ENCODE measurements around the gene PCGF5.

The PCGF5 gene

DNA sequence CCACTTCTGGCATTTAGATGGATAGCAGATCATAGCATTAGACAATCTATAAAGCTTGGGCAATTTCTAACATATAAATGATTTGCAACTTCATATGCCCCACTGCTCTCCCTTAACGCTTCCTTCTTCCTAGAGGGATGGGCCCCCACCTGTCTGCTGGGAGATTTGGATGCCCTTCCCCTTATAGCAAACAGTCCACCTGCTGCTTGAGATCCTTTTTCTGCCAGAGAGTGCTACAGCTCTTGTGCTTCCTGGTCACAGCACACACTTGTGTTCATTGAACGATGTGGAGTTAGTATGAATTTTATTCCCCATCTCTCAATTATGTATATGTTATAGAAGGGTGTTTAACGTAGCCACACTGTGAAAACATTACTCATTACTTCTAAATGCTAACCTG, 10.4 kb upstream of the PCGF5 start:
- H3K27ac ChIP-seq (ENCODE audit: low read length) = no peak overlapping the region
- no peak overlapping the region for H3K4me3 ChIP-seq (ENCODE audit: low read length)
- WGBS (ENCODE audit: insufficient coverage, insufficient read length) = no CpG with 5 or more reads among the region's 3 CpGs
- H3K9me3 ChIP-seq (ENCODE audit: control insufficient read depth, insufficient read depth, low read length) = no peaks in the 10 kb centered on the region
- no peaks in the 10 kb centered on the region for H3K27me3 ChIP-seq (ENCODE audit: control insufficient read depth, insufficient read depth, low read length)
- H3K4me1 ChIP-seq (ENCODE audit: control insufficient read depth, insufficient read depth, low read length) = no peaks in the 10 kb centered on the region
- H3K36me3 ChIP-seq (ENCODE audit: control insufficient read depth, insufficient read depth, low read length) = no peaks in the 10 kb centered on the region
- DNase-seq (ENCODE audit: low read depth, low spot score) = no peak

DNA sequence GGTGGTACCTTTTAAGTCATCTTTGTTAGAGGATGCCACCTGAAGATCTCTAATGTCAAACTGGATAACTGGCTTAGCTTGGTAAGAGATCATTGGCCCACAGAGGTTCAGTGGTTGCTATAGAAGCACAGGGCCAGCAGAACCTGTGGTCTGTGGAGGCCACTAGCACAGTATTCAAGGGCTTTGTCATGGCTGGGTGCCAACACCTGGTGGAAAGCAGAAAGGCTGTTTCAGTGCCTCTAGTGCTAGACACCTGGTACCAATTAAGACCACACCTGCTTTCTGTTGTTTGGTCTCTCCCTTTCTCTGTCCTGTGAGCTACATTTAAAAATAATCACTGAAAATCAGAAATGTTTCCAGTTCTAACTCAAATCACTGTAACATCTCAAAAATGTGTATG, 10.0 kb upstream of the PCGF5 start:
- no peaks in the 10 kb centered on the region for H3K4me1 ChIP-seq (ENCODE audit: control insufficient read depth, insufficient read depth, low read length)

DNA sequence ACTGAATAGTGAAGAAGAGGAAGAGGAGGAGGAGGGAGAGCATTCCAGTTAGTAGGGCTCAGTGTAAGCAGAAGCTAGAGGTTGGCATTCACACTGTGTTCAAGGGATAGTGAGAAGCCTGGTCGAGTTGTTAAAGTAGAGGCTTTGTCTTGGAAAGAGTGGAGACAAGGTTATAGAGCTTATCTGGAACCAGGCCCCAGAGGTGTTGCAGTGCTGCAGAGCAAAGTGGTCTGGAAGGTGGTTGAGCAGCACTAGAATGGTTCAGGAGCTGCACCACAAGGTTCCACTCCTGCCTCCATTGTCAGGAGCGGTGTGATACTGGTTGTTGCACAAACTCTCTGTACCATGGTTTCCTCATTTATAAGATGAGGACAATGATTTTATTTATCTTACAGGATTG, 8.8 kb upstream of the PCGF5 start:
- DNase-seq (ENCODE audit: low read depth, low spot score) = no peak
- Histone ChIP-seq H3K36me3 (ENCODE audit: control insufficient read depth, insufficient read depth, low read length) (no peaks in the 10 kb centered on the region), H3K27me3 (ENCODE audit: control insufficient read depth, insufficient read depth, low read length) (no peaks in the 10 kb centered on the region), H3K4me3 (ENCODE audit: low read length) (no peak overlapping the region), H3K27ac (ENCODE audit: low read length) (no peak overlapping the region), H3K9me3 (ENCODE audit: control insufficient read depth, insufficient read depth, low read length) (no peaks in the 10 kb centered on the region), H3K4me1 (ENCODE audit: control insufficient read depth, insufficient read depth, low read length) (no peaks in the 10 kb centered on the region)
- no CpG with 5 or more reads among the region's 2 CpGs for WGBS (ENCODE audit: insufficient coverage, insufficient read length)

More for the DNA sequence above, 10.0 kb upstream of the PCGF5 start:
- no peak for DNase-seq (ENCODE audit: low read depth, low spot score)
- no peaks in the 10 kb centered on the region for H3K9me3 ChIP-seq (ENCODE audit: control insufficient read depth, insufficient read depth, low read length)
- no peaks in the 10 kb centered on the region for H3K36me3 ChIP-seq (ENCODE audit: control insufficient read depth, insufficient read depth, low read length)
- no peak overlapping the region for H3K27ac ChIP-seq (ENCODE audit: low read length)
- H3K4me3 ChIP-seq (ENCODE audit: low read length) = no peak overlapping the region
- no peaks in the 10 kb centered on the region for H3K27me3 ChIP-seq (ENCODE audit: control insufficient read depth, insufficient read depth, low read length)

DNA sequence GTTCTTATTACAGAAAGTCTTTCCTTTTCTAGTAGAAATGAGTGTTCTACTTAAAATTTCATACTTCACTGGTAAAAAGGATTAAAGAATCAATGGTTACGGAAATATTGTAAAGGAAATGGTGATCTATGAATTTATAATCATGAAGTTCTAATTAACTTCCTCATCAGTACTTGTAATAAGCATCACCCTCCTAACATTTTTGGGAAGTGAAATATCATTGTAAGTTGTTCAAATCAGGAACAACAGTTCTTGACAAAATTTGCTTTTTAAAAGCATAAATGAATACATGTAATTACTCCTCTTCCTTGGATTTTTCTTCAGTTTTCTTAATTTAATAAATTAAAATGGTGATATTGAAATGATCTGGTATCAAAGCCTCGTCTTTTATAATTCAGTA, 5.6 kb upstream of the PCGF5 start:
- H3K27ac ChIP-seq (ENCODE audit: low read length) = no peak overlapping the region
- H3K9me3 ChIP-seq (ENCODE audit: control insufficient read depth, insufficient read depth, low read length) = no peaks in the 10 kb centered on the region
- no peak for DNase-seq (ENCODE audit: low read depth, low spot score)
- no peaks in the 10 kb centered on the region; the same call in 1 of the 2 replicates for H3K4me1 ChIP-seq (ENCODE audit: control insufficient read depth, insufficient read depth, low read length)
- WGBS (ENCODE audit: insufficient coverage, insufficient read length) = no CpG with 5 or more reads among the region's 2 CpGs
- H3K27me3 ChIP-seq (ENCODE audit: control insufficient read depth, insufficient read depth, low read length) = peaks cover 4% of the 10 kb centered on the region; the same call in 1 of the 2 replicates
- H3K4me3 ChIP-seq (ENCODE audit: low read length) = no peak overlapping the region
- no peaks in the 10 kb centered on the region for H3K36me3 ChIP-seq (ENCODE audit: control insufficient read depth, insufficient read depth, low read length)

GRCh38 chr10:91215384-91215783, 5.1 kb upstream of the PCGF5 start:
- H3K4me1 ChIP-seq (ENCODE audit: control insufficient read depth, insufficient read depth, low read length) = peaks cover 2% of the 10 kb centered on the region; the same call in 1 of the 2 replicates
- no peak overlapping the region for H3K27ac ChIP-seq (ENCODE audit: low read length)
- WGBS (ENCODE audit: insufficient coverage, insufficient read length) = no CpG with 5 or more reads among the region's 2 CpGs
- no peak overlapping the region for H3K4me3 ChIP-seq (ENCODE audit: low read length)
- H3K36me3 ChIP-seq (ENCODE audit: control insufficient read depth, insufficient read depth, low read length) = no peaks in the 10 kb centered on the region
- no peak for DNase-seq (ENCODE audit: low read depth, low spot score)
- H3K9me3 ChIP-seq (ENCODE audit: control insufficient read depth, insufficient read depth, low read length) = no peaks in the 10 kb centered on the region
- peaks cover 7% of the 10 kb centered on the region; the same call in 1 of the 2 replicates for H3K27me3 ChIP-seq (ENCODE audit: control insufficient read depth, insufficient read depth, low read length)

GRCh38 chr10:91219371-91220193, 881 bp upstream of the PCGF5 start:
- Histone ChIP-seq H3K36me3 (ENCODE audit: control insufficient read depth, insufficient read depth, low read length) (no peaks in the 10 kb centered on the region), H3K27ac (ENCODE audit: low read length) (no peak overlapping the region), H3K4me1 (ENCODE audit: control insufficient read depth, insufficient read depth, low read length) (peaks cover 2% of the 10 kb centered on the region; the same call in 1 of the 2 replicates), H3K4me3 (ENCODE audit: low read length) (no peak overlapping the region; the same call in 1 of the 2 replicates), H3K9me3 (ENCODE audit: control insufficient read depth, insufficient read depth, low read length) (no peaks in the 10 kb centered on the region), H3K27me3 (ENCODE audit: control insufficient read depth, insufficient read depth, low read length) (peaks cover 13% of the 10 kb centered on the region; the same call in 1 of the 2 replicates)
- no CpG with 5 or more reads among the region's 8 CpGs for WGBS (ENCODE audit: insufficient coverage, insufficient read length)
- no peak for DNase-seq (ENCODE audit: low read depth, low spot score)

- no peaks in the 10 kb centered on the region for H3K9me3 ChIP-seq (ENCODE audit: control insufficient read depth, insufficient read depth, low read length)
- H3K4me1 ChIP-seq (ENCODE audit: control insufficient read depth, insufficient read depth, low read length) = peaks cover 2% of the 10 kb centered on the region; the same call in 1 of the 2 replicates
- H3K4me3 ChIP-seq (ENCODE audit: low read length) = peak overlapping the region; percentile 64
- WGBS (ENCODE audit: insufficient coverage, insufficient read length) = no CpG with 5 or more reads among the region's 40 CpGs
- no peak overlapping the region for H3K27ac ChIP-seq (ENCODE audit: low read length)
- no peaks in the 10 kb centered on the region for H3K36me3 ChIP-seq (ENCODE audit: control insufficient read depth, insufficient read depth, low read length)
- no peak for DNase-seq (ENCODE audit: low read depth, low spot score)
- peaks cover 13% of the 10 kb centered on the region; the same call in 1 of the 2 replicates for H3K27me3 ChIP-seq (ENCODE audit: control insufficient read depth, insufficient read depth, low read length)
Observed at GRCh38 chr10:91220954-91221675, 652 bp downstream of the PCGF5 start.

DNA sequence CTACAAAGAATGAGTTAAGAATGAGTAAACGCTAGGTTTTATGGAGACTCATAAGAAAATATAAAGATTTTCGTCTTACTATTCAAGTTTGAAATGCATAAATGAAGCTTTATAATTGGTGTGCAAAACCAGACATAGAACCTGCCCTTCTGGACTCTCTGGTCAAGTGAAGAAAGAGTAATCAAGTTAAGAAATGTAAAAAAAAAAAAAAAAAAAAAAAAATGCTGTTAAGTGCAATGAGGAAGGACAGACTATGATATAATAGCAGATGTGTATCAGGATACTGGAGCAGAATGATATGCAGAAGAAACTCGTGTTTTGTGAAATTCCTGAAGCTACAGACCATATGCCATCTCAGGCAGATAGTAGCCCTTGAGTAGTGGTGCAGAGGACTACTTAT, 5.6 kb downstream of the PCGF5 start:
- H3K36me3 ChIP-seq (ENCODE audit: control insufficient read depth, insufficient read depth, low read length) = no peaks in the 10 kb centered on the region
- H3K9me3 ChIP-seq (ENCODE audit: control insufficient read depth, insufficient read depth, low read length) = no peaks in the 10 kb centered on the region
- no peak overlapping the region for H3K4me3 ChIP-seq (ENCODE audit: low read length)
- peaks cover 6% of the 10 kb centered on the region; the same call in 1 of the 2 replicates for H3K27me3 ChIP-seq (ENCODE audit: control insufficient read depth, insufficient read depth, low read length)
- H3K27ac ChIP-seq (ENCODE audit: low read length) = no peak overlapping the region
- H3K4me1 ChIP-seq (ENCODE audit: control insufficient read depth, insufficient read depth, low read length) = no peaks in the 10 kb centered on the region
- WGBS (ENCODE audit: insufficient coverage, insufficient read length) = no CpG with 5 or more reads among the region's 3 CpGs
- DNase-seq (ENCODE audit: low read depth, low spot score) = no peak

- H3K27ac ChIP-seq (ENCODE audit: low read length) = no peak overlapping the region
- no peak overlapping the region for H3K4me3 ChIP-seq (ENCODE audit: low read length)
- peaks cover 1% of the 10 kb centered on the region; the same call in 1 of the 2 replicates for H3K27me3 ChIP-seq (ENCODE audit: control insufficient read depth, insufficient read depth, low read length)
- no CpG with 5 or more reads among the region's 1 CpG for WGBS (ENCODE audit: insufficient coverage, insufficient read length)
- H3K36me3 ChIP-seq (ENCODE audit: control insufficient read depth, insufficient read depth, low read length) = no peaks in the 10 kb centered on the region
- no peaks in the 10 kb centered on the region for H3K4me1 ChIP-seq (ENCODE audit: control insufficient read depth, insufficient read depth, low read length)
- H3K9me3 ChIP-seq (ENCODE audit: control insufficient read depth, insufficient read depth, low read length) = no peaks in the 10 kb centered on the region
- no peak for DNase-seq (ENCODE audit: low read depth, low spot score)
Observed at GRCh38 chr10:91227576-91227975, 7.1 kb downstream of the PCGF5 start.

DNA sequence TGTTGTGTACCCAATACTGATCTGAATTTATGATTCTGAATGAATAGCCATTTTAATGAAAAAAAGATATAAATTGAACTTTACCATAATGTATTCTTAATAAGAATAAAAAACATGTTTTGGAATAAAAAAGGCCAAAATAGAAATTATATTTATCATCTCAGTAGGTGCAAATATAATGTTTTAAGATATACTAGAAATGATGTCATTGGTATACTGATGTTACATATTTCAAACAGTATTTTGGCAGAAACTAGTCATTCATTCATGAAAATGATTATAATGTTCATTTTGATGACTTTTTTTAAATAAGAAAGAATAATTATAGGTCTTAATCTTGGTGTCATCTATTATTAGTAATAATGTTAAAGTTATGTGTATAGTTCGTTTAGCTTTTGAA, 9.2 kb downstream of the PCGF5 start:
- WGBS (ENCODE audit: insufficient coverage, insufficient read length) = 100% methylated on average over 1 of the region's 1 CpG
- no peaks in the 10 kb centered on the region for H3K27me3 ChIP-seq (ENCODE audit: control insufficient read depth, insufficient read depth, low read length)

More for the DNA sequence above, 9.2 kb downstream of the PCGF5 start:
- Histone ChIP-seq H3K4me1 (ENCODE audit: control insufficient read depth, insufficient read depth, low read length) (no peaks in the 10 kb centered on the region), H3K27ac (ENCODE audit: low read length) (no peak overlapping the region), H3K9me3 (ENCODE audit: control insufficient read depth, insufficient read depth, low read length) (no peaks in the 10 kb centered on the region), H3K36me3 (ENCODE audit: control insufficient read depth, insufficient read depth, low read length) (no peaks in the 10 kb centered on the region), H3K4me3 (ENCODE audit: low read length) (no peak overlapping the region)
- DNase-seq (ENCODE audit: low read depth, low spot score) = no peak

Measured in iPS DF 6.9 (cell line).